ENCODE data around the gene HMGCS2. TPM values are rescaled to one million over a fixed set of nuclear protein-coding genes. Genes with fewer than 3 reads are reported as not detected.

Gene HMGCS2
- total RNA-seq, 4 donors from 2014 or later: 0.83 to 1.1 TPM; not detected in 2

- Histone ChIP-seq H3K27ac (replicated peaks in 1 of 4) (no peak overlapping the region), H3K4me3 (no peak overlapping the region), H3K27me3 (peaks cover 0 to 3% (median 0%) of the 10 kb centered on the region in 4 donors), H3K4me1 (no peaks in the 10 kb centered on the region), H3K9me3 (peaks cover 0 to 11% (median 3%) of the 10 kb centered on the region in 4 donors), H3K36me3 (no peaks in the 10 kb centered on the region)
- no peak for DNase-seq (ENCODE audit: extremely low spot score)
- no peak for TF ChIP-seq EP300 (IDR thresholded peaks at IDR 0.05)
- no peak for TF ChIP-seq POLR2AphosphoS5 (IDR thresholded peaks at IDR 0.05)
- TF ChIP-seq CTCF (IDR thresholded peaks at IDR 0.05): no peak
- no peak for TF ChIP-seq POLR2A (IDR thresholded peaks at IDR 0.05; ENCODE audit: low read depth)
- WGBS: 85% methylated on average over 2 of the region's 2 CpGs
- intact Hi-C loops (cut with DNase I): no loop called here
Observed at GRCh38 chr1:119700326-119700725, 68.4 kb downstream of the HMGCS2 start.

Other genes starting within 250 kb of the HMGCS2 start
- gene ZNF697, start 120.6 kb downstream of the HMGCS2 start, total RNA-seq: 1 to 10 TPM; 2.0 to 4.8 (median 4.0) TPM
- gene PHGDH, start 57.0 kb downstream of the HMGCS2 start, total RNA-seq: 10 to 100 TPM; 20.3 to 42.7 (median 21.9) TPM
- not detected for gene REG4, start 42.6 kb upstream of the HMGCS2 start, total RNA-seq
- gene ADAM30, start 127.6 kb upstream of the HMGCS2 start, total RNA-seq: not detected